Glomerular visceral epithelial cell (primary cell): ENCODE results near the gene THRAP3.
"Not testable (repeated sequence)": the region's sequence is repeated elsewhere in the genome, so short reads cannot be mapped to it uniquely, and the experiment has no call there.

ENCODE experiments used
- DNase-seq: peaks from one replicate; pipeline ENCODE4 v3.0.0-alpha.2; 2016; ENCODE audit errors: extremely low spot score

Gene THRAP3

GRCh38 chr1:36223996-36224536, at the start of gene THRAP3:
Gene THRAP3, plus strand, starts transcription at chr1:36224443. Its CDS starts 58,121 bp downstream, at chr1:36282564.
- peak; percentile 100 for DNase-seq

DNA sequence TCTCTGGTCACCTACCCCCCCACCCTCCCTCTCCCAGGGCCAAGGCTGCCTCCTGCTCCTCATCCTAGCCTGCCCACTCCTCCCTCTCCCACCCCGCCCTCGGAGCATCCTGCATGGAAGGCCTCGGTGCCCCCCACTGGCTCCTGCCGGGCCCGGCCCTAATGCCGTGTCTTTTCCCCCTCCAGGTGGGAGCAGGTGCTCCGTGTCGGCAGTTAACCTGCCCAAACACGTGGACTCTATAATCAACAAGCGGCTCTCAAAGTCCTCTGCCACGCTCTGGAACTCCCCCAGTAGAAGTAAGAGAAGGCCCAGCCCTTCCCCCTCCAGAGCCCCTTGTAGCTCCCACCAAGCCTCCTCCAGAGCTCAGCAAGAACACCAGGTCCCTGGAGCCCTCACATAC, 49.5 kb upstream of the THRAP3 start:
- DNase-seq, result no peak

DNA sequence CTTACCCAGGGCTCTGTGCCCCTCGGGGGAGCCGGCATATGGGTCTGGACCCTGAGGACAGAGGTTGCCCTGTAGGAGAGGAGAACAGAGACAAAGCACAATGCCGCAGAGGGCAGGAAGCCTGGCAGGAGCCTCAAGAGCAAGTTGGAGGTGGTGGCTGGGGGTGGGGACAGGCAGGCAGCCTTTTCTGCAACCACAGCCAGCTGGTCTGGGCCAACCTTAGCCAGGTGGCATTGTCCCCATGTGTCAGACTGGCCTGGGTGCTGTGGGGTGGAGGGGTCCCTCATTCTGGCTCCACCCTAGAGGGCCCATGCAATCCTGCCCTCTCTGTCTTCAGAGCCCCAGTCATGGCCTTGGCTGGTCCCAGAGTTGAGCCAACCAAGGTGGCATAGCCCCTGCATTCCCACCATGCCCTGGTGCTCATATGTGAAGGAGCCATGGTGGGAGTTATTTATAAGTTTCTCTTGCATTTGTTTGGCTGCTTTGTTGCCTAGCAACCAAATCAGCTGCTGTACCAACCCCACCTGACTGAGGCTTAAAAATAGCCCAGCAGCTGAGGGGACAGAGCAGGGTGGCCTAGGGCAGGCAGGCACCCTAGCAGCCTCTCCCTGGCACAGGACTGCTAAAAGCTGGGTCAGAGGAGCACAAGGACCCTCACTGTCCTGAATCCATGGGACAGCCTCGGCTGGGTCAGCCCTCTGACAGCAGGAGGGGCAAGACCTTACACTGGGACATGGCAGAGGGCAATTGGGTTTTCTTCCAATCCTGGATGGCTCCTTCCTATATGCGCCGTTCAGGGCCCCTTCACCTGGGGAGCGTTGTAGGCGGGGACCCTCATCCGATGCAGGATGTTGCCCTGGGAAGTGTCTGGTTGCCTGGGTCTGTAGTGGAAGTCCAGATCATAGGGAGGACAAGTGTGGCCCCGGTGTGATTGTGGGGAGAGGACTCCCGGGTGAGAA, 48.8 kb upstream of the THRAP3 start:
- DNase-seq, result no peak

DNA sequence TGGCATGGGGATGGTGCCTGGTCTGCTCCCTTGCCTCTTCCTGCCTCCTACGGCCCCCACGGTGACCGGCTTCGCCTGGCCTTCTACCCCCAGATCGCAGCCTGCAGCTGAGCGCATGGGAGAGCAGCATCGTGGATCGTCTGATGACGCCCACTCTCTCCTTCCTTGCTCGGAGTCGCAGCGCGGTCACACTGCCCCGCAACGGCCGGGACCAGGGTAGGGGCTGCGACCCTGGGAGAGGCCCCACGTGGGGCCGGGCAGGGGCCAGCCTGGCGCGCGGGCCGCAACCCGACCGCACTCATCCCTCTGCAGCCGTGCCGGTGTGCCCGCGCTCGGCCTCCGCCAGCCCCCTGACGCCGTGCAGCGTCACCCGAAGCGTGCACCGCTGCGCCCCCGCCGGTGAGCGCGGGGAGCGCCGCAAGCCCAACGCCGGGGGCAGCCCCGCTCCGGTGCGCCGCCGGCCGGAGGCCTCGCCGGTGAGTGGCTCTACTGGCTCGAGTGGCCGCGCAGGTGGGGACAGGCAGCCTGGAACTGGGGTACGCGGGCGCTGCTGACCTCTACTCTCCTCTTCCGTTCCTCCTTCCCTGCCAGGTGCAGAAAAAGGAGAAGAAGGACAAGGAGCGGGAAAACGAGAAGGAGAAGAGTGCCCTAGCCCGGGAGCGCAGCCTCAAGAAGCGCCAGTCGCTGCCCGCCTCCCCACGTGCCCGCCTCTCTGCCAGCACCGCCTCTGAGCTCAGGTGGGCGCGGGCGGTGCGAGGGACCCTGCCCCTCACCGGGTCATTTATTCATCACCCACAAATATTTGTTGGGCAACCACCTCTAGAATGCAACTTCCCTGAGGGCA, 47.9 kb upstream of the THRAP3 start:
- no peak for DNase-seq

- no peak for DNase-seq
Observed at GRCh38 chr1:36177589-36178431, 46.4 kb upstream of the THRAP3 start.

DNA sequence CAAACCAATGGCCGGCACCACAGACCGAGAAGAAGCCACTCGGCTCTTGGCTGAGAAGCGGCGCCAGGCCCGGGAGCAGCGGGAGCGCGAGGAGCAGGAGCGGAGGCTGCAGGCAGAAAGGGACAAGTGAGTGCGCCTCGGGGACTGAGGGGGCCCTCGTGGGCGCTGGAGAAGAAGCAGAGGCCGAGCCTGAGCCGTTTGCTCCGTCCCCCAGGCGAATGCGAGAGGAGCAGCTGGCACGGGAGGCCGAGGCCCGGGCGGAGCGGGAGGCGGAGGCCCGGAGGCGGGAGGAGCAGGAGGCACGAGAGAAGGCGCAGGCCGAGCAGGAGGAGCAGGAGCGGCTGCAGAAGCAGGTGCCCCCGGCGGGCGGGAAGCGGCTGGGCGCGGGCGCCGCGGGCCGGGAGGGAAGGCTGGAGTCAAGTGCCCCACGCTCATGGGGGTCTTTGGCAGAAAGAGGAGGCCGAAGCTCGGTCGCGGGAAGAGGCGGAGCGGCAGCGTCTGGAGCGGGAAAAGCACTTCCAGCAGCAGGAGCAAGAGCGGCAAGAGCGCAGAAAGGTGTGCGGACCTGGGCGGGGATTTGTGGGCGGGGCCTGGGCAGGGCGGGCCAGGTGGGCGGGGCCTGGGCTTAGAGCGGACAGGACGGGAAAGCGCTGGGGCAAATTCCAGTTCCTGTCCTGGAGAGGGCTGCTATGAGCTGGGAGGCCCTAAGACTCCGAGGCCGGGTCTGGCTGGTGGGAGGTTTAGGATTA, 45.6 kb upstream of the THRAP3 start:
- DNase-seq, result no peak

- no peak for DNase-seq
Observed at GRCh38 chr1:36179220-36179600, 45.0 kb upstream of the THRAP3 start.

DNA sequence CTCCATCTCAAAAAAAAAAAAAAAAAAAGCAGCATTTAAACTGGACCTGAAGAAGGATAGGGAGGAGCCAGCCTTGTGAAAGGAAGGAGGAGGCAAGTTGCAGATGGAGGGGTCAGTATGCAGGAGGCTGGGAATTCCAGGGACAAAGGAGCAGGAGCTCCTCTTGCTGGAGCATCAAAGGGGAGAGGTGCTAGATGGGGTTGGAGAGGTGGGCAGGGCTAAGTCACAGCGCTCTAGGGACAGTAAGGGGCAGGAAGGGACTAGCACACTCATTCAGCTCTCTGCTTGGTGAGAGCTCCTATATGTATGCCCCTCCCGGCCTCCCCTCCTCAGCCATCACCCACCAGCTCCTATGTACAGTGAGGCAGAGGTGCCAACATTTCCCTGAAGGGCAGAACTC, 41.5 kb upstream of the THRAP3 start:
- no peak for DNase-seq

GRCh38 chr1:36183309-36183856, 40.9 kb upstream of the THRAP3 start:
- no peak for DNase-seq

DNA sequence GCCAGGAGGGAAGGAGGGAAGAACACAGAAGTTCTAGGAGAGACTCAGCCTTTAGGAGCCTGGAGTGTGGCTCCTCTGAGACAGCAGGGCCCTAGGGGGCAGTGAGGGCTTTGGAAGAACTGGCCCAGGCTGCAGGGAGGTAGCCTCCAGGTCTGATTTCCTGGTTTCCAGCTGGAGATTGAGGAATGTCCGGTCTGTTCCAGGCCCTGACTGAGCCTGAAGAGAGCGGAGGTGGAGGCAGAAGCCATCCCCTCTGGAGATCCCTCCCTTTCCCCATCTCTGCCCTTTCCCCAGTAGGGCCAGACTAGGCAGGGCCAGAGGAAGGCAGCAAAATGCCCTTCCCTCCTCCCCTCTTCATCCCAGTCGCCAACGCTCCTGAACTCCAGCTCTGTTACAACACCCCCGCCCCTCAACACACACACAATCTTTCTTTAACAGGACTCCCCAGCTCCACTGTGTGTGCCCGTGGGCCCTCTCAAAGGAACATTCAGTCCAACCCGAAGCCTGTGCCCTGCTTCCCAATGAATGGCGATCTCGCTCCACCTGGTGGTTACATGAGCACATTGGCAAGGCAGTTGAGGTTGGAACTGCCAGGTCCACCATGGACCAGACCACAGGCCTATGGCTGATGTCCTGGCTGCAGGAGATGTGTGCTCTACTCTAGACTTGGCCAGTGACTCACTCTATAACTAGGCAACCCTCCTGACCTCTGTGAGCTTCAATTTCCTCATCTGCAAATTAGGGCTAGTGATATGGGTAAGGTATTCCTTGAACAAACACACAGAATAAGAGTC, 36.2 kb upstream of the THRAP3 start:
- peak; percentile 90 for DNase-seq

DNA sequence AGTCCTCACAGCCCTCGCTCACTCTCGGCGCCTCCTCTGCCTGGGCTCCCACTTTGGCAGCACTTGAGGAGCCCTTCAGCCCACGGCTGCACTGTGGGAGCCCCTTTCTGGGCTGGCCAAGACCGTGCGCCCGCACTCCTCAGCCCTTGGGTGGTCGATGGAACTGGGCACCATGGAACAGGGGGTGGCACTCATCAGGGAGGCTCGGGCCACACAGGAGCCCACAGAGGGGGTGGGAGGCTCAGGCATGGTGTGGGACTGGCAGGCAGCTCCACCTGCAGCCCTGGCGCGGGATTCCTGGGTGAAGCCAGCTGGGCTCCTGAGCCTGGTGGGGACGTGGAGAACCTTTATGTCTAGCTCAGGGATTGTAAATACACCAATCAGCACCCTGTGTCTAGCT, 27.4 kb upstream of the THRAP3 start:
- not testable (repeated sequence) for DNase-seq

- no peak for DNase-seq
Observed at GRCh38 chr1:36198641-36199040, 25.6 kb upstream of the THRAP3 start.

DNA sequence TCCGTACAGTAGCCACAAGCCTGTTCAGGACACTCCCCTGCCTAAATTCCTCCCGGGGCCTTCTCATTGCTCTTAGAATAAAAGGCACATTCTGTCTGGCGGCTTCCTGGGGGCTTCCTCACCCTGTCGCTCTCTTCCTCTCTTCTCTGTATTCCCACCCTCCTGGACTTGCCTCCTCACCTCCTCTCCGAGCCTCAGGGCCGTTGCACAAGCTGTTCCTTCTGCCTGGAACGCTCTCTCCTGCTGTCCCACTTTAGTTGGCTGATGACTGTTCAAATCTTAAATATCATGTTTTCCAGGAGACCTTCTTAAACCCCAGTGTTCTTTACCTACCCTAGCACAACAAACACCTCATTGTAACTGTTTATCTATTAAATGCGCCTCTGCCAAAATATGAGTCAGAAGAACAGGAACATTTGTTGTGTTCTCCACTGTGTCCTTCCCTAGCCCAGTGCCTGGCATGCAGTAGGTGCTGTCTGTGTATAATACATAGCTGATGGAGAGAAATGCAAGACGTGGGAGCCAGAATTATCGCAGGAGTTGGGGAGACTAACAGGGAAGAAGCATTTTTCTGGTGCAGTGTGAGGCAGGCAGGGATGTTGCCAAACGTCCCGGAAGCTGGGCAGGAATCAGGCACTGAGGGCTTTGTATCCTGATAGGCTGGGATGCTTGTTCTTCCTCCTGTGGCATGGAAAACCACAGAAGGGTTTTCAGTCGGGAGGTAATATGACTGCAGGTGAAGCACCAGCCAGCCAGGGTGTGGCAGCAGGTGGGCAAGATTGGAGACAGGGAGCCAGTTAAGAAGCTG, 24.1 kb upstream of the THRAP3 start:
- no peak for DNase-seq

- DNase-seq, result no peak
Observed at GRCh38 chr1:36203027-36203553, 21.2 kb upstream of the THRAP3 start.

DNA sequence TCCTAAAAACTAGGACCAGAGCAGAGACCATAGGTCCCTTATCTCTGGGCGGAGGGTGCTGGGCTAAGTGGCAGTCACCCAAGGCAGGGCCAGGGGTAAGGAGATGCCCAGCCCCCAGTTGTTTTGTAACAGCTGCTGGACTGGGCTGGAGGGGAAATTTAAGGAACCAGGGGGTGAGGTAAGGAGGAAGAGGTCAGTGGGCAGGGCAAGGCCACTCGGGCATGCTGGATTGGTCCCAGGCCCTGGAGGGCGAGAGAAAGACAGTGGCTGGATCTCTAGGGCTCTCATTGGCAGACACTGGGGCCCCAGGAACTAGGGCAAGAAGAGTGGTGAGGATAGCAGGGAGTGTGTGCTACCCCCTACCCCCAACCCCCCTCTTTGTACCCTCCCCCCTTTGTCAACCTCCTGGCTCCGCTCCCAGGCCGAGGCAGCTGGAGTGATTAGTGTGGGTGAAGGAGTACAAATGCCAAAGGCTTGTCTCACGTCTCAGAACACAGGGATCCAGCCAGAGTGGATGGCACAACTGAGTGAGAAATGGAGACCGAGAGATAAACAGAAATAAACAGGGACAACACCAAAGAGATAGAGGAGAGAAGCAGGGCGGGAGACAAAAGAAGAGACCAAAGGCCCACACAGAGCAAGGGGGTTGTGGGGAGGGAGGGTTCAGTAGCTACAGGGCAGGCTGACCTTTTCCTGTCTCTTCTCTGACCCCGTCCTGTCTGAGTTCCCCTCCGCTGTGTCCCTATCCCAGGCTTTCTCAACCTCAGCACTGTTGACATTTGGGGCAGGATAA, 20.5 kb upstream of the THRAP3 start:
- peak; percentile 47 for DNase-seq

- no peak for DNase-seq
Observed at GRCh38 chr1:36204347-36204909, 19.8 kb upstream of the THRAP3 start.

GRCh38 chr1:36206323-36206858, 17.9 kb upstream of the THRAP3 start:
- no peak for DNase-seq
